ACC112 (cell line): ENCODE results near the gene GDF9.

Source experiments
- H2AFZ ChIP-seq: fragments of 200-600 bp; sonication (generic); one replicate; pipeline ENCODE4 v1.6.0; 2017; ENCODE audit warnings: antibody characterized with exemption, low read length; ENCODE audit not compliant: unreplicated experiment
- H3K27ac ChIP-seq: fragments of 200-600 bp; sonication (generic); 2 replicates; pipeline ENCODE4 v1.5.1; 2014; ENCODE audit warnings: low read depth, mild to moderate bottlenecking, antibody characterized with exemption, low read length, moderate library complexity
- H3K27me3 ChIP-seq: fragments of 200-600 bp; sonication (generic); 2 replicates; pipeline ENCODE4 v1.6.1; 2014; ENCODE audit warnings: mild to moderate bottlenecking, antibody characterized with exemption, low read length, moderate library complexity, mixed read lengths; ENCODE audit not compliant: insufficient read depth
- H3K36me3 ChIP-seq: fragments of 200-600 bp; sonication (generic); 2 replicates; pipeline ENCODE4 v1.6.1; 2016; ENCODE audit warnings: mild to moderate bottlenecking, antibody characterized with exemption, low read length, moderate library complexity, mixed read lengths; ENCODE audit not compliant: insufficient read depth
- H3K4me1 ChIP-seq: fragments of 200-600 bp; sonication (generic); one replicate; pipeline ENCODE4 v1.6.1; 2016; ENCODE audit warnings: low read length, mixed read lengths; ENCODE audit not compliant: insufficient read depth, unreplicated experiment, control insufficient read depth
- H3K4me3 ChIP-seq: fragments of 200-600 bp; sonication (generic); 2 replicates; pipeline ENCODE4 v1.5.1; 2014; ENCODE audit warnings: mild to moderate bottlenecking, low read depth, low read length
- H3K79me2 ChIP-seq: fragments of 200-600 bp; sonication (generic); one replicate; pipeline ENCODE4 v1.6.0; 2016; ENCODE audit warnings: low read length; ENCODE audit not compliant: control insufficient read depth, unreplicated experiment, insufficient read depth

Gene GDF9

DNA sequence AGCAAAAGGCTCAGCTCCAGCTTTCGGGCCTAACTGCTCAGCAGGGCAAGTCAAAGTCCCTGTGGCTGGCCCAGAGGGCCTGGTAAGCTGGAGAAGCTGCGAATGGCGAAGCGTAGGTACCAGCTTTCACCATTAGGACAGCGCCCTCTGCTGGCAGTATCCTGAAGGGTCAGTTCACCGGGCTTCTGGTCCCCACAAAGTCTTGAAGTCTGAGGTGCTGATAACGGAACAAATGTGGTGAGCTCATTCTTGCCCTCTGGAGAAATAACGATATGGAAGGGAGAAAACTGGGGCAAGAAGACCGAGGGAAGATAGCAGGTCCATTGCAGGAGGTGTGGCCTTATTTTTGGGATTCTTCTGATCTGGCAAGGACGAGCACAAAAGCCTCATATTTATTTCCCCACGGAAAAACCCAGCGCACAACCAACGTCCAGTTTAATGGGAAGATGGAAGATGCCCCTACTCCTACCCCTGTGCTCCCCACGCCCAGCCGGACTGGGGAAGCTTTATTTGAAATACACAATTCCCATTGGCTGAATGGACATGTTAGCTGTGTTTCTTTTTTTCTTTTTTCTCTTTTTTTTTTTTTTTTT lies 46.0 kb downstream of the GDF9 start:
- no peaks in the 10 kb centered on the region for H3K36me3 ChIP-seq
- H3K4me3 ChIP-seq: no peak overlapping the region
- peaks cover 10% of the 10 kb centered on the region for H3K4me1 ChIP-seq
- H3K79me2 ChIP-seq: no peaks in the 10 kb centered on the region
- H3K27me3 ChIP-seq: no peaks in the 10 kb centered on the region
- no peak overlapping the region for H3K27ac ChIP-seq
- no peak overlapping the region for H2AFZ ChIP-seq

DNA sequence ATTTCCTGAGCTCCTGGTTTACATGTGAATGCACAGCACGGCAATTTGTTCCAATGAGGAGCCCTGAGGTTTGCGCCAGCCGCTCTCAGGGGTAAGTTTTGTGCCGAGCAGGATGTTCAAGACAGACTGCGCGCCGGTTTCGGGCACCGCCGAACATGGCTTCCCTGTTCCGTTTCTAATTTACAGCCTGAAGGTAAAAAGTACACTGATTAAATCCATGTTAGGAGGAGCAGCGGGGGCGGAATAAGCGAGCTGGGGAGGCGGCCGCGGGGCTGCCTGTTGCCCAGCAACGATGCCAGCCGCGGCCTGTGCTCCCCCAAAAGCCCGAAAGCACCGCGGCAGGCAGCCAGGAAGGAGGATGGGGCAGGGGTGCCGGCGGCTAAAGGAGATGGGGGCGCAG lies 46.8 kb downstream of the GDF9 start:
- no peak overlapping the region for H2AFZ ChIP-seq
- H3K4me1 ChIP-seq: peaks cover 12% of the 10 kb centered on the region

DNA sequence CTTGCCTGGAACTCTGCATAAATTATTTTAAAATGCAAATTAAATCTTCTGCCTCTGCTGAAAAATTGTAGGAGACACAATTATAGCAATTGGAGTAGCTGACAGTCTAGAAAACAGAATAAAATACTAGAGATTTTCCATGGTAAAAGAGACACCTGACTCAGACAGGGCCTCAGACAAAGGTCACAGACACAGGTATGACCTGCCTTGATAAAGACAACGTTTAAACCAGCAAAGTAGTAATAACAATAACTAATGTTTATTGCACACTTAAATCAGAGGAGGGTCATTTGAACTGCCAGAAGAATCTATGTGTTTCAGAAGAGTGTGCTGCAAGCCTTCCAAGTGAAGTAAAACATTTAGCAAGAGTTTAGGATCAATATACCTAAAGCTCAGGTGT lies 49.3 kb downstream of the GDF9 start:
- Histone ChIP-seq H3K4me3 (no peak overlapping the region), H3K27ac (no peak overlapping the region), H3K79me2 (no peaks in the 10 kb centered on the region), H3K4me1 (peaks cover 12% of the 10 kb centered on the region), H3K27me3 (peaks cover 21% of the 10 kb centered on the region), H3K36me3 (no peaks in the 10 kb centered on the region), H2AFZ (no peak overlapping the region)

More for the DNA sequence above, 46.8 kb downstream of the GDF9 start:
- H3K4me3 ChIP-seq: no peak overlapping the region
- no peaks in the 10 kb centered on the region for H3K79me2 ChIP-seq
- no peaks in the 10 kb centered on the region for H3K36me3 ChIP-seq
- H3K27ac ChIP-seq: no peak overlapping the region
- no peaks in the 10 kb centered on the region for H3K27me3 ChIP-seq

DNA sequence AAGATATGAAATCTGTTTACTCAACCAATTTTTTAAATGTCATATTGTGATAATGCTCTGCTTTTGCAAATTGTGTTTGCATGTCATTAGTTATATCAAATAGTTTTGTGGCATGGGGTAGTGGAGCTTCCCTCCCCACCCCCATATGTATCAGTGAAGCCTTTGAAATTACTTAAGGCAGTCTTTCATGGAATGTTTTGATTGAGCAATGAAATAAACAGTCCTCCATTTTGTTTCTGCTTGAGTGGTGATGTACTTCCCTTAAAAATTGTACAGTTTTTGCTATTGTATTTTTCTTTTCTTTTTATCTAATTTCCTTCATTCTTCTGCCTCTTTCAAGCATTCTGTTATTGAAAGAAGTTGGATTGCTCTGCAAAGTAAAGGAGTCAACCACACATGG lies 49.7 kb downstream of the GDF9 start:
- H3K4me3 ChIP-seq: no peak overlapping the region
- H3K27me3 ChIP-seq: peaks cover 26% of the 10 kb centered on the region
- no peak overlapping the region for H2AFZ ChIP-seq
- peaks cover 12% of the 10 kb centered on the region for H3K4me1 ChIP-seq
- H3K36me3 ChIP-seq: no peaks in the 10 kb centered on the region
- no peak overlapping the region for H3K27ac ChIP-seq
- H3K79me2 ChIP-seq: no peaks in the 10 kb centered on the region

DNA sequence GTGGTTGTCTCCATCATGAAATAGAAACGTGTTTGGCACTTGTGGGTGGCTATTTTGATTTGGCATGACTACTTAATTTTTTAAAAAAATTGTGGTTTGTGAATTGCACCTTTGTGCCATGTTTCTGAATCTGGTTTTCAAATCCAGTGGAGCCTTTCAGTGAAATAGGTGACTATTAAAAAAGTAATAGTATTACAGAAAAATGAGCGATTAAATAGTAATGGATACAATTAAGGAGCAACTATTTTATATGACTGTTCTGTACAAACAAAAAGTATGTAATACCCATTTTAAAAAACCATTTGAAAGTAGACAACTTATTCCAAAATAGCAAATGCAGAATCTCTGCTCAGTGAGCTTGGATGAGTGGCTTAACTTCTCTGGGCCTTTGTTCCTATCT lies 50.2 kb downstream of the GDF9 start:
- Histone ChIP-seq H3K36me3 (no peaks in the 10 kb centered on the region), H3K4me3 (no peak overlapping the region), H3K27me3 (peaks cover 30% of the 10 kb centered on the region), H3K79me2 (no peaks in the 10 kb centered on the region), H3K4me1 (peaks cover 12% of the 10 kb centered on the region), H2AFZ (no peak overlapping the region), H3K27ac (no peak overlapping the region)

DNA sequence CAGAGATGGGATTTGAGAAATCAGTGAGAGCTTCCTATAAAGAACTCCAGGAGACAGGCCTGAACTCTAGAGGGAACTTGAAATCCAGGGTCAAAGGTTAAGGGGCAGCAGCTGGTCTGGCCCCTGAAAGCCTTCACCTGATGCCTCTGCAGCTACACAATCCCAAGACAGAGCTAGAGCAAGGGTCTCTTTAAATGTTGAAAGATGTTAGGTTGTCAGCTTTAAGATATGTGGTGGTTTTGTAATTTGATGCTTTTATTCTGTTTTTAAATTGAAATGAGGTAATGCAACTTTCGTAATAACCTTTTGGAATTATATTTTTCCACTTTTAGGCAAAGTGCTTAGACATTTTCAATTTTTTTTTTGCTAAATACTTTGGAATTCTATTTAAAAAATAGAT lies 50.8 kb downstream of the GDF9 start:
- Histone ChIP-seq H3K27me3 (peaks cover 32% of the 10 kb centered on the region), H3K36me3 (no peaks in the 10 kb centered on the region), H3K4me3 (no peak overlapping the region), H3K4me1 (peaks cover 12% of the 10 kb centered on the region), H2AFZ (no peak overlapping the region), H3K79me2 (no peaks in the 10 kb centered on the region), H3K27ac (no peak overlapping the region)

DNA sequence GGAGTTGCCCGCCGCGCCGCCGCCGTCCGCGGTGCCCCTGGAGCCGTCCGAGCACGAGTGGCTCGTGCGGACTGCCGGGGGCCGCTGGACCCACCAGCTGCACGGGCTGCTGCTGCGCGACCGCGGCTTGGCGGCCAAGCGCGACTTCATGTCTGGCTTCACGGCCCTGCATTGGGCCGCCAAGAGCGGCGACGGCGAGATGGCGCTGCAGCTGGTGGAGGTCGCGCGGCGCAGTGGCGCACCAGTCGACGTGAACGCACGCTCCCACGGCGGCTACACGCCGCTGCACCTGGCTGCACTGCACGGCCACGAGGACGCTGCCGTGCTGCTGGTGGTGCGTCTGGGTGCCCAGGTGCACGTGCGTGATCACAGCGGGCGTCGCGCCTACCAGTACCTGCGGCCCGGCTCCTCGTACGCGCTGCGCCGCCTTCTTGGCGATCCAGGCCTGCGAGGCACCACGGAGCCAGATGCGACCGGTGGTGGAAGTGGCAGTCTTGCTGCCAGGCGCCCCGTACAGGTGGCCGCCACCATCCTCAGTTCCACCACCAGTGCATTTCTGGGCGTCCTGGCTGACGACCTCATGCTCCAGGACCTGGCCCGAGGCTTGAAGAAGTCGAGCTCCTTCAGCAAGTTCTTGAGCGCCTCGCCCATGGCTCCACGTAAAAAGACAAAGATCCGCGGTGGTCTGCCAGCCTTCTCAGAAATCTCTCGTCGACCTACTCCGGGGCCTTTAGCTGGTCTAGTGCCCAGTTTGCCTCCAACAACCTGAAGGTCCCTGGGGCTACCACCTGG lies 51.6 kb downstream of the GDF9 start:
- no peak overlapping the region for H2AFZ ChIP-seq
- H3K36me3 ChIP-seq: no peaks in the 10 kb centered on the region
- peaks cover 9% of the 10 kb centered on the region for H3K4me1 ChIP-seq
- peaks cover 32% of the 10 kb centered on the region for H3K27me3 ChIP-seq
- H3K27ac ChIP-seq: no peak overlapping the region
- no peaks in the 10 kb centered on the region for H3K79me2 ChIP-seq
- H3K4me3 ChIP-seq: no peak overlapping the region

DNA sequence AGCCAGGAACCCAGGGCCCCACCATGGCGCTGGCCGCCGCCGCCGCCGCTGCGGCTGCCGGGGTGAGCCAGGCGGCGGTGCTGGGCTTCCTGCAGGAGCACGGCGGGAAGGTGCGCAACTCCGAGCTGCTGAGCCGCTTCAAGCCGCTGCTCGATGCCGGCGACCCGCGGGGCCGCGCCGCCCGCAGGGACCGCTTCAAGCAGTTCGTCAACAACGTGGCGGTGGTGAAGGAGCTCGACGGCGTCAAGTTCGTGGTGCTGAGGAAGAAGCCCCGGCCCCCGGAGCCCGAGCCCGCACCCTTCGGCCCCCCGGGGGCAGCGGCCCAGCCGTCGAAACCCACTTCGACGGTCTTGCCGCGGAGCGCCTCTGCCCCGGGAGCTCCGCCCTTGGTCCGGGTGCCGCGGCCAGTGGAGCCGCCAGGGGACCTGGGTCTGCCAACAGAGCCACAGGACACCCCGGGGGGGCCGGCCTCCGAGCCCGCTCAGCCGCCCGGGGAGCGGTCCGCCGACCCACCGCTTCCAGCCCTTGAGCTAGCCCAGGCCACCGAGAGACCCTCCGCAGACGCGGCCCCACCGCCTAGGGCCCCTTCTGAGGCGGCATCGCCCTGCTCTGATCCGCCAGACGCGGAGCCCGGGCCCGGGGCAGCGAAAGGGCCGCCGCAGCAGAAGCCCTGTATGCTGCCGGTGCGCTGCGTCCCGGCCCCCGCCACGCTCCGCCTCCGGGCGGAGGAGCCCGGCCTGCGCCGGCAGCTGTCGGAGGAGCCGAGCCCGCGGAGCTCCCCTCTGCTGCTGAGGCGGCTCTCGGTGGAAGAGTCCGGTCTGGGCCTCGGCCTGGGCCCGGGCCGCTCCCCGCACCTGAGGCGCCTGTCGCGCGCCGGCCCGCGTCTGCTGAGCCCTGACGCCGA lies 52.4 kb downstream of the GDF9 start:
- no peak overlapping the region for H2AFZ ChIP-seq

DNA sequence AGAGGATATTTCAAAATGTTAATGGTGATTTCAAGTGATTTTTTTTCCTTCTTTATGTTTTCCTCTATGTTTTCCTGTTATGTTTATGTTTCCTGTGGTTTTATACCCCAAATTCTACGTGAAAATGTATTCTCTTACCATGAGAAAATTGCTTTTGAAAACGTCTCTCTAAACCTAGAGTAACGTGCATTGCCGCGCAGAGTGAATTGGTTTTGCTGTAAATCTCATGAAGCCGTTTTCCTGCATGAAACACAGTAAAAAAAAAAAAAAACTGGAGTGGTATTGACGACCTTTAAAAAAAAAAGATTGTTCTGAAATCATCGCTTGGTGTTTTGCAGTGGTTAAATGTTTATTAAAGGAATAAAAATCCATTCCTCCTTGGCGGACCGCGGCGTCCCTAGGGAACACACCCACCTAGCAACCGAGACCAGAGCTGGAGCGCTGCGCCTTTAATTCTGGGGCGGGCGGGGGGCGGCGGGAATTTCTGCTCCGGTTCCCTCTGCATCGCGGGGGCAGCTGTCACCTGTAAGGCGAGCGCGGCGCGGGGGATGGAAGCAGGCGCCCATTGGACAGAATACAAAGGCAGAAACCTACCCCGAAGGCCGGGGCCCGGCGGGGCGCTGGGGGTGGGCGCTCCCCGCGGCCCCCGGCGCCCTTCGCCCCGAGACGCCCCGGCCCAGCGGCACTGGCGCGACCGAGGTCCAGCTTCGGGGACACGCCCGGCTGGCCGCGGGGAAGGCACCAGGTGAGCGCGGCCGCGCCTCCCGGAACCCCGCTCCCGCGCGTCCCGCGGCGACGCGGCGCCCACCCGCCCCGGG lies 53.3 kb downstream of the GDF9 start, which contains the start of gene SOWAHA:
SOWAHA (plus strand) TSS at position 522 of the 818 bp plus-strand sequence. CDS start 320 bp downstream, outside the sequence.
- Histone ChIP-seq H3K27me3 (peaks cover 40% of the 10 kb centered on the region), H3K27ac (no peak within 1 kb of the TSS)

More for the DNA sequence above, 52.4 kb downstream of the GDF9 start:
- H3K79me2 ChIP-seq: no peaks in the 10 kb centered on the region
- H3K36me3 ChIP-seq: no peaks in the 10 kb centered on the region
- peaks cover 36% of the 10 kb centered on the region for H3K27me3 ChIP-seq
- no peak overlapping the region for H3K27ac ChIP-seq
- peak overlapping the region; percentile 46; the same call in 1 of the 2 replicates for H3K4me3 ChIP-seq
- peaks cover 8% of the 10 kb centered on the region for H3K4me1 ChIP-seq

More for the DNA sequence above, 53.3 kb downstream of the GDF9 start, which contains the start of gene SOWAHA:
- Histone ChIP-seq H3K79me2 (no peaks in the 10 kb centered on the region), H2AFZ (no peak within 1 kb of the TSS), H3K4me1 (peaks cover 8% of the 10 kb centered on the region), H3K4me3 (peak within 1 kb of the TSS; percentile 46), H3K36me3 (no peaks in the 10 kb centered on the region)
